HG02798 (cell line): ENCODE measurements around the gene ERGIC1.
"Not testable (repeated sequence)": the region's sequence is repeated elsewhere in the genome, so short reads cannot be mapped to it uniquely, and the experiment has no call there.

ENCODE experiments used
- ATAC-seq: cut with Tn5 transposase; IDR thresholded peaks from one replicate; pipeline ENCODE4 v1.9.1; 2021; ENCODE audit warnings: mild to moderate bottlenecking; ENCODE audit not compliant: unreplicated experiment, poor library complexity

Gene ERGIC1

GRCh38 chr5:172799416-172799815 is 34.6 kb upstream of the ERGIC1 start:
- ATAC-seq, result no peak

DNA sequence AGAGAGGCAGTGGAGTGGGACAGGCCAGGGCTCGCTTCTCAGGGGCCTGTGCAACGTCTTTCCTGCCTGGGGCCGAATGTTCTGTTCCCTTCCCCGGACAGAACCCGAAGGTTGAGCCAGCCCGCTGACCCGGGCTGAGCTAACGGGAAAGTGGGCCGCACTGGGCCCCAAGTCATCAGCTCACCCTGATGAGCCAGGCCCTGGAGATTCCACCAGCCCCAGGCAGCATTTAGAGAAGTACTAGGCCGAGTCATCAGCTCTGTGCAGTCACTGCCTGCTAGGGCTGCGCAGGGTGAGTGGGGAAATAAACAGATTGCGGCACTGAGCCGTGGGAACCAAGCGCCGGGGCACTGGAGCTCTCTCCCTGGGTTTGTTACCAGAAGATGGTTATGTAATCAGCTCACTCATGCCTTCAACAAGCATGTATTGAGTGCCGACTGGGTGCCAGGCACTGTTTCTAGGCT is 33.9 kb upstream of the ERGIC1 start:
- ATAC-seq, result no peak

- no peak for ATAC-seq
Observed at GRCh38 chr5:172801179-172801671, 32.8 kb upstream of the ERGIC1 start.

GRCh38 chr5:172802112-172802511 is 31.9 kb upstream of the ERGIC1 start:
- no peak for ATAC-seq

DNA sequence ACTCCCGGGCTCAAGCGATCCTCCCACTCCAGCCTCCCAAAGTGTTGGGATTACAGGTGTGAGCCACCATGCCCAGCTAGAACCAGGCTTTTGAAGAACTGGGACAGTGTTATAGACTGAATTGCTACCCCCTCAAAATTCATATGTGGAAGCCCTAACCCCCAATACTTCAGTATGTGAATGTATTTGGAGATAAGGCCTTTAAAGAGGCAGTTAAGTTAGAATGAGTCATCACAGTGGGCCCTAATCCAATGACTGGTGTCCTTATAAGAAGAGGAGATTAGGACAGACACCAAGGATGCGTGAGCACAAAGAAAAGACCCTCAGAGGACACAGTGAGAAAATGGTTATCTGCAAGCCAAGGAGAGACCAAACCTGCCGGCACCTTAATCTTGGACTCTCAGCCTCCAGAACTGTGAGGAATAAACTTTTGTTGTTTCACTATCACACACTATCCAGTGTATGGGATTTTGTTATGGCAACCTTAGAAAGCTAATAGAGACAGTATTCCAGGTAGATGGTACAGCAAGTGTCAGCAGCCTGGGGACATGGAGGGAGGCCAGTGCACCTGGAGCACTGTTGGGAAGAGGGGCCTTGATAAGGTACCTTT is 31.4 kb upstream of the ERGIC1 start:
- ATAC-seq, result no peak

GRCh38 chr5:172805018-172805683 is 28.9 kb upstream of the ERGIC1 start:
- no peak for ATAC-seq

- no peak for ATAC-seq
Observed at GRCh38 chr5:172805736-172806255, 28.3 kb upstream of the ERGIC1 start.

GRCh38 chr5:172806897-172807672 is 27.0 kb upstream of the ERGIC1 start:
- peak; percentile 94 for ATAC-seq

GRCh38 chr5:172807766-172808311 is 26.2 kb upstream of the ERGIC1 start:
- no peak for ATAC-seq

DNA sequence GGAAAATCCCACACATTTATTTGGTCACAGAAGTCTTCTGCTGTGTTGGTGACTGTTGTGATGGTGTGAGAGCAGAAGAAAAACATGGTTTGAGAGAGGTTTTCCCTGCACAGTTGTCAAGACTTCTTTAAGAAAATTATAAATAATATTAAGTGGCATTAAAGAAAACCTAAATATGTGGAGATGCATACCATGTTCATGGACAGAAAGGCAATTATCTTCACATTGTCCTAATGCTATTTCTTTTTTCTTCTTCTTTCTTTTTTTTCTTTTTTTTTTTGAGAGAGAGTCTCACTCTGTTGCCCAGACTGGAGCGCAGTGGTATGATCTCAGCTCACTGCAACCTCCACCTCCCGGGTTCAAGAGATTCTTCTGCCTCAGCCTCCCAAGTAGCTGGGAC is 24.3 kb upstream of the ERGIC1 start:
- no peak for ATAC-seq

- ATAC-seq, result not testable (repeated sequence)
Observed at GRCh38 chr5:172810996-172811395, 23.1 kb upstream of the ERGIC1 start.

DNA sequence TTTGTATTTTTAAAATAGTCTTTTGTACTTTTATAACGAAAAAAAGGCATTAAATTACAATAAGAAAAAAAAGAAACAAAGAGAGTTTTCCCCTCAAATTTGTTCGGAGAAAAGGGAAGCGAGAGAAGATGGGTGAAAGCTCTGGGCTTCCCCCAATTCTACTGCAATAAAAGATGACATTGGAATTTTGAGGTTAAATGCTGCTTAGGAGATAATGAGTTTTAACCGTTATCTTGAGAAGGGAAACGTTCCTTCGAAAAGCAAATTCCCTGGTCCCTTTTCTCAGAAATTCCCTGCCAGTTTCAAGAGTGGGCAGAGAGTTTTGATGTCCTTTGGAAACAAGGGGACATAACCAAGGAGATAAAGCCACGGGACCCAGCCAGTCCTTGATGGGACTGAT is 18.4 kb upstream of the ERGIC1 start:
- ATAC-seq, result no peak

DNA sequence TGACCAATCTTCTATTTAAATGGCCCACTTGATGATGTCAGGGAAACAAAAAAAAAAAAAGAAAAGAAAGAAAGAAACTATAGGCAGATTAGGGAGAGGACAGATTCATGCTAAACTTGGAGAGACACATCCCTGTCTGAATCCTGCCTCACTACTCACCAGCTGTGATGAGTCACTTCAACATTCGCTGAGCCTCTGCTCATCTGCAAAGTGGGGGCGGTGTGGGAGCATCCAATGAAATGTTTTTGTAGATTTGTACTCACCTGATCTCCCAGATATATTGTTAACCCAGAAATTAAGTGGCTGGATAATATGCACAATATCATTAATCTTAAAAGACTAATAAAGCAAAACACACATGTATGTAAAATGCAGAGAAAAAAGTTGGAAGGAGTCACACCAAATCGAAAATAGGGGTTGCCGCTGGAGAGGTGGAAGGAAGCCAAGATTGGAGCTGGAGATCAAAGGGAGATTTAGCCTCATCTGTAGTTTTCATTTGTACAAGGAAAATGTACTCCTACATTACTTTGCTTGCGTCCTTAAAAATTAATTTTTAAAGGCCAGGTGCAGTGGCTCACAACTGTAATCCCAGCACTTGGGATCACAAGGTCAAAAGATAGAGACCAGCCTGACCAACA is 17.0 kb upstream of the ERGIC1 start:
- ATAC-seq, result no peak

DNA sequence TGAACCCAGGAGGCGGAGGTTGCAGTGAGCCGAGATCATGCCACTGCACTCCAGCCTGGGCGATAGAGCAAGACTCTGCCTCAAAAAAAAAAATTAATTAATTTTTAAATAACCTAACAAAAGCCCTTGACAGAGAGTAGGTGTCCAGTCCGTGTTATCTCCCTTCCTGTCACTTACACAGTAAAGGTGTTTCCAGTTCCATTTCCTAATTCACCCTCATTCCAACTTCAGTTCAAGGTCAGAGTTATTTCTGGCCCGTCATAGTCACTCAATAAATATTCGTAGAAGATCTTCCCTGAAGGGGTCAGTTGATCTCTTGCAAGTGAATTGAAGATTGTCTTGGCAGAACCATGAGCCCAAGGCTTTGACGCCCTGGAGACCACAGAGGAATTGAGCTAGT is 16.4 kb upstream of the ERGIC1 start:
- ATAC-seq, result no peak

GRCh38 chr5:172818081-172818480 is 16.0 kb upstream of the ERGIC1 start:
- no peak for ATAC-seq

GRCh38 chr5:172819569-172819968 is 14.5 kb upstream of the ERGIC1 start:
- no peak for ATAC-seq

DNA sequence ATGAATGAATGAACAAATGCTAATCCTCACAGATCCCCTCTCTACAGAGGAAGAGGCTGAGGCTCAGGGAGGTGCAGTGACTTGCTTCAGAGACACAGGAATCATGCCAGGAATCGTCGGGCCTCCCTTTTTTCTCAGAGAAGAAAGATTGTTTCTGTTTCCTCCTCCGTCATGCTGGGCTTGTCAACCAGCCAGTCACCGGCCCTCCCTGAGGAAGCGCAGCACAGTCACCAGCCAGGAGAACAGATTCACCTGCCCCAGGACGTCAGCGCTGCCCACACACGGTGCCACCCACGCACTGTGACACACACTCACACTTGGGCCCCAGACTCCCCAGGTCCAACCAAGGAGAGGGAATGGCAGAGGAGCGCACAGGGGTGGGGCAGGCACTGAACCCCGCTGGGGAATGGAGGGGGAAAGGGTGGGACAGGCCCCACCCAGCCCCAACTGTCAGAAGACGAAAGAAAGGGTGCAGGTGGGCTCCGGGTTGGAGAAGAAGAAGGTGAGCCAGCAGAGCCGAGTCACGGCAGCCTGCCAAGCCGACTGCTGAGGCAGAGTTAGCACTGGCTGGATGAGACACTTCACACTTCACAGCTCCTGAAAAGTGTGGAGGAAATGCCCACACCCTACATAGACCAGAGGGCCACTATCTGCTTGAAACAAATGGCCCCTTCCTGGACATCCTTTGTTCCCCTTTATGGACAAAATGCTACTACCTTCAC is 13.8 kb upstream of the ERGIC1 start:
- ATAC-seq, result no peak

GRCh38 chr5:172821340-172821985 is 12.6 kb upstream of the ERGIC1 start:
- ATAC-seq, result no peak

DNA sequence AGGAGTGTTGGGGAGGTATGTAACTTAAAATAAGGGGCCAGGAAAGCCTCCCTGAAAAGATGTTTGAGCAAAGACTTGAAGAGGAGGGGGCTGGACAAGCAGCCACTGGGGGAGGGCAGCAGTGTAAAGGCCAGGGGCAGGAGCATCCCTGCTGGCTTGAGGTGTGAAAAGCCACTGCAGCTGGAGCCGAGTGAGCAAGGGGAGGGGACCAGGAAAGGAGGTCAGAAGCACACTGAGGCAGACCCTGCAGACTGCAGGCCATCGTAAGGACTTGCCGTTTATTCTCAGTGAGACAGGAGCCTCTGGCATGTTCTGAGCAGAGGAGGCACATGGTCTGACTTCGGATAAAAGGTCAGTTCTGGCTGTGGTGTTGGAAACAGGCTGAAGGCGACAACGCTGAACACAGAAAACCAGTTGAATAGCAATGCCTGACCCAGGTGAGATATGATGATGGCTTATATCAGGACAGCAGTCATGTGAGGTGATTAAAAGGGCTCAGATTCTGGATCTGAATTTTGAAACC is 10.2 kb upstream of the ERGIC1 start:
- ATAC-seq, result no peak
